ENCODE data around the gene SCN10A.

SCN10A gene

DNA sequence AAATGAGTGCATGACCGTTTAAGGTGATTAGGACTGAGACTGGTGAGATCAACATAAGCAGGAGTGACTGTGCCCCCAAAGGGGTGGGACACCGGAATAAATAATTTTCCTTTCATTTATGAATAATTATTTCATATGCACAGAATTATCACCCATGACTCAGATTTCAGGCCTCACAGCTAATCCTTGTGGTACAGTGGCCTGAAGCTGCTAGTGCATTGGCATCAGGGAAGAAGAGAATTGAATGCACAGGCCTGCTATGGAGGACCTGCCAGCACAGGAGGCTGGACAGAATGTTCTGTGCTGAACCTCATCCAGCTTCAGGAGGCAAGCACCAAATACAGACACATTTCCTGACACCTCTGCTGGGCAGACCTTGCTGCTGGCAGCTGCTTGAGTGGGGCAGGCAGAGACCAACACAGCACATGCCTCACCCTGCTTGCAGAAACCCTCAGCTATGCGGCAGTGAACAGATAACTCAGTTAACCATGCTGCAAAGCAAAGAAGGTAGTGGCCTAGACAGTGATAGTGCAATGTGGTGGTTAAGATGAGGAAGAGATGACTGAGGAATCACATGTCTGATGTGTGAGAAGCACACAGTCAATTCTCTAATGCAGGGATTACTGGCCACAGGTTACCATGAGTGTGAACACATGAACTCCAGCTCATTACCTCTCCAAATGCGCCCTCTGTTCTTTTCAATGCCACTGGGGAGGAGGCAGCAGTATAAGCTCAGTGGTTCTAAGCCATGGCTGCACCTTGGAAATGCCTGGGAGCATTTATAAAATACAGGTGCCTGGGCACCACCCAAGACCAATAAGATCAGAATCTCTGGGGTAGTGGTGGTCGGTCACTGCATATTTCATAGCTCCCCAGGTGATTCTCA is 98.4 kb downstream of the SCN10A start:
- no peak for DNase-seq

DNA sequence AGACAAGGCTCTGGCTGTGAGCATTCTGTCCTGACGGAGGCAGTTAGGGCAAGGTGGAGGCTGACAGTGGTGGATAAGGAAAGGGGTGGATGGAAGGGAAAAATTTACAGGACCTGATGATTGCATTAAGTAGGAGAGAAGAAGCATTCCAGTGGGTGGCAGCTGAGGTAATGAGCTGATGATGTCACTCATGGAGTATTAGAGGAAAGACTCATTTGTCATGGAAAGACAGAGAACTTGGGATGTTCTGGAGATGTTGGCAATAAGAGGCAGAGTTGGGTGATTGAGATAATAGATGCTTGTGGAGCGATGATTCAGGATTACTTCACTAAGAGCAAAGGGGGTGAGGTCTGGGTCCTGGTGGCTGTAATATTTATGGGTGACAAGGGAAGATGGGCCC is 102.9 kb downstream of the SCN10A start:
- DNase-seq, result no peak

DNA sequence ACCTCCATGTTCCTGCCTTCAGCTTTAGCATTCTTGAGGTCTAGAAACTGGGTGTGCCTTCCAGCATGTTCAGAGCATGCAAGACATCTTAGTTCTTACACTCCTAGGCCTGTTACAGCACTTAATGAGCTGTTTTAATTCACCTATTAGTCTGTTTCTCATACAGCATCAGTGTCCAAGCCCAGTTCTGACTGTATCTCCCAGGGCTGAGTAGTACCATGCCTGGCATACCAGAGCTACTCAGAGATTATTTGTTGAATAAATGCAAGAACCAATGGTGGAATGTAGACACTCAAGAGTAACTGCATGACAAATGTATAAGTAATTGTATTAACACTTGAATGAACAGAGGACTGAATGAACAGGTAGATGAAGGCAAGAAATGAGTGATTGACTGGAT is 104.7 kb downstream of the SCN10A start:
- no peak for DNase-seq

DNA sequence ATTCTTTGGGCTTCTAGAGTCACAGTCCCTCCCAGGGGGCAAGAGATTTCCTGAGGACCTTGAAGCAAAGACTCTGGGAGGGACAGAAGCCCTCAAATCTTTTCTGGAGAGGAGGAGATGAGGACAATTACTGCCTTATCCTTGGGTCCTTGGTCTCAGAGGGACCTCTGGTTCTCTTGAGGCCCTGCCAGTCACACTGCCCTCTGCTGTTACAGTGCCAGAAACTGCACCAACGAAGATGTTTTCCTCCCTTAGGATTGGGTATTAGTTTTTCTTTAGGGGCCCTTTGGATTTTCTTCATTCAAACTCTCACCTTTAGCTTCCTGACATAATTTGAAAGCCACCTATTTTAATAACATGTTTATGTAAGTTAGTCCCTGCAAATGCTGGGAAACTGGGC is 108.3 kb downstream of the SCN10A start:
- DNase-seq, result no peak

DNA sequence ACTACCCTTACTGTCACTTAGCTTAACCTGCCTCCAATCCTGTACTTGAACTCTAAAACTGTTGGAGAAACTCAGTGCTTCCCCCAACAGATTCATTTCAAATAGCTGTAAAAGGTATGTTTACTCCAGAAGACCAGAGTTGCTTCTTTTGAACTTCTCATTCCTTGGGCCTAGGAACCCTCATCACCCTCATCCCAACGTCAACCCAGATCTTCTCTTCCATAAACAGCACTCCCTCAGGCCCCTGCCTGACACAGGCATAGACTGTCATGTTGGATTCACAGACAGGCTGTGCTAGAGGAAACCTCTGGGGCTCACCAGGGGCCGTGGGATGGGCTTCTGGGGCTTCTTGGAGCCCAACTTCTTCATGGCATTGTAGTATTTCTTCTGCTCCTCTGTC is 109.1 kb downstream of the SCN10A start:
- no peak for DNase-seq

DNA sequence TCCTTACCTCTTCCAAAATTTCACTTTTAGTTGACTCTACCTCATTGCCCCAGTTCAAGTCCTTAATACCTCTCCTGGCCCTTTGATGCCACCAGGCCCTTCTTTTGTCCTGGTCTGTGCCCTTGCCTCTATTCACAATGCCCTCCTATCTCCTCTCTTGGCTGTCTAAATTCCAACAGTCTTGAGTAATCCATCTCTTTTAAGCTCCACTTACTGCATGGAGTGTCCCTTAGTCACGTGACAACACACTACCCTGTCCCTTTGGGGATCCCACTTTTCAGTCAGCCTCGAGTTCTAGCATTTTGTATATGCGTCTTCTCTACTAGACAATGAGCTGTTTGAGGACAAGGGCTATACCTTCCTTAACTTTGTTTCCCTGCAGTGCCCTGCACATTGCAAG is 113.8 kb downstream of the SCN10A start:
- DNase-seq, result no peak

DNA sequence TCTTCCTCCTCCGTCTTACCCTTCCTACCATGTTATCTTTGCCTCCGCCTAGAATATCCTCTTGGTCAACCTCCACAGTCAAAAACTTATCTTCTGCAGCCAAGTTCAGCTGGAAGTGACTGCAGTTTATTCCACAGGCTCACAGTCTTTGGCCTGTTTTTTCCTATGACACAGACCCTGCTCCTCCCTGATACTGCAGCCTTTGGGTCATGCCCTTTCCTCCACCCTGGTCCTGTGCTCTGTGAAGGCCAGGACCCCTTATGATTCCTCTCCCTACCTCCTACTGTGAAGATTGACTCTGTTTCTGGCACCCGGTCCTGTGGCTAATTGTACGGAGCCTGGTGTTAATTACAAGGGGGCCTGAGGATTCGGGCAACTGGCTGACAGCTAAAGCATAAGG is 117.3 kb downstream of the SCN10A start:
- no peak for DNase-seq

DNA sequence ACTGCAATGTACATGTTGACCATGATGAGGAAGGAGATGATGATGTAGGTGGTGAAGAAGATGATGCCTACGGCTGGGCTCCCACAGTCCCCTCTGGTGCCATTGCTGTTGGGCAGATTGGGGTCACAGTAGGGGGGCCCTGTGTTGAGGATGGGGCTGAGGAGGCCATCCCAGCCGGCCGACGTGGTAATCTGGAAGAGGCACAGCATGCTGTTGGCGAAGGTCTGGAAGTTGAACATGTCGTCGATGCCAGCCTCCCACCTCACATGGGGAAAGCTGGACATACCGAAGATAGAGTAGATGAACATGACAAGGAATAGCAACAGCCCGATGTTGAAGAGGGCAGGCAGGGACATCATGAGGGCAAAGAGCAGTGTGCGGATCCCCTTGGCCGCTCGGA is 118.0 kb downstream of the SCN10A start:
- no peak for DNase-seq

DNA sequence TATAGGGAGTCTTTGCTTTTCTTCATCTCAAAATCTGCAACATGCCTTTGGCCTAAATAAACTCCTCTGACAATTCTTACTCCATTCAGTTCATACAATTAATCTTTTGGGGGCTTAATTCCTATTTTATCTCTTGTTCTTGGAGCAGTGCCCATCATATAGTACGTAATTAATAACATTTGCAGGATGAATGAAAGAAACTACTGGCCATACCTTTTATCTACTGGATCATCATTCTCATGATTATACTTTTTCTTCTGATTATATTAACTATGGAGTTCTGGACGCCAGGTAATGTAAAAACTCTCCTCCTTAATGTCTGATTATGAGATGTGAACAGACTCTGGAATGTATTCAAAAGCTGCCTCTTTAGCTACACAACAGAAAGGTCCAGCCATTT is 120.0 kb downstream of the SCN10A start:
- no peak for DNase-seq

DNA sequence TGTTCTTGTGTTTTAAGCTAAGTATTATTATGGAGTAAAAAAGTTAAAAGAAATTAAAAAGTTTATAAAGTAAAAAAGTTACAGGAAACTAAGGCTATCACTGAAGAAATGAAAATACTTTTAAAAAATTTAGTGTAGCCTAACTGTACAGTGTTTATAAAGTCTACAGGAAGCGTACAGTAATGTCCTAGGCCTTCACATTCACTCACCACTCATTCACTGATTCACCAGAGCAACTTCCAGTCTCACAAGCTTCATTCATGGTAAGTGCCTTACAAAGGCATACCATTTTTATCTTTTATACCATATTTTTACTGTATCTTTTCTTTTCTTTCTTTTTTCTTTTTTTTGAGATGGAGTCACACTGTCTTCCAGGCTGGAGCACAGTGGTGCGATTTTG is 125.8 kb downstream of the SCN10A start:
- no peak for DNase-seq

DNA sequence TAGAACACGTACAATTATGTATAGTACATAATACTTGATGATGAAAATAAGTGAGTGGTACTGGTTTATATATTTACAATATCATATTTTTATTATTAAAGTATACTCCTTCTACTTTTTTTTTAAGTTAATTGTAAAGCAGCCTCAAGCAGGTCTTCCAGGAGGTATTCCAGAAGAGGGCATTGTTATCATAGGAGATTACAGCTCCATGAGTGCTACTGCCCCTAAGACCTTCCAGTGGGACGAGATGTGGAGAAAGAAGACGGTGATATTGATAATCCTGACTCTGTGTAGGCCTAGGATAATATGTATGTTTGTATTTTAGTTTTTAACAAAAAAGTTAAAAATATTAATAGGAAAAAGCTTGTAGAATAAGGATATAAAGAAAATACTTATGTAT is 126.2 kb downstream of the SCN10A start:
- no peak for DNase-seq

DNA sequence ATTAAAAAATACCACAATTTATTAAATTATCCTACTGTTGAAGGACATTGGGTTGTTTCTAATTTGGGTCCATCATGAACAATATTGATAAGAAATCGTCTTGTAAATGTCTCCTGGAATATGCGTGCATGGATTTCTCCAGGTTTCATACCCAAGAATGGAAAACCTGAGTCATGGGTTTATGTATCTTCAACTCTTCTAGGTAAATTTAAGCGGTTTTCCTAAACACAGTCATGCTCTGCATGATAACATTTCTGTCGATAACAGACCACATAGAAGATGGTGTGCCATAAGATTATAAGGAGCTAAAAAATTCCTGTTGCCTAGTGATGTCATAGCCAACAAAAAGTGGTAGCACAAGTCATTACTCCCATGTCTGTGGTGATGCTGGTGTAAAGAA is 126.7 kb downstream of the SCN10A start:
- no peak for DNase-seq

DNA sequence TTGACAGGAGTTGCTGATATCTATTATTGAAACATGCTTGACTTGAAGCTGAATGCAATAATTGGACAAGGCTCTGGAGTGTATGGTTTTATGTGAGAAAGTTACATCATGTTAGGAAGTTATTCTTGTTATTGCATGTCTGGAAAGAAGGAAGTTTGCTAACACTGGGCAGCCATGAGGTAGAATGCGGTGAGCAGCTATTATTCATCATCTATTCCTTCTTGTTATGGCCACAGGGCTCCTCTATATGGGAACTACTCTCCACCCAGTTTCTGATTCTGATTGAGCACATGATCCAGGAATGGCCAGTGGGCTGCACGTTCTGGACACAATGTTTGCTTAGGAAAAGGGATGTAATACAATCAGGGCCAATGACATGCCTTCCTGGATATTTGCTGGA is 128.7 kb downstream of the SCN10A start:
- no peak for DNase-seq

DNA sequence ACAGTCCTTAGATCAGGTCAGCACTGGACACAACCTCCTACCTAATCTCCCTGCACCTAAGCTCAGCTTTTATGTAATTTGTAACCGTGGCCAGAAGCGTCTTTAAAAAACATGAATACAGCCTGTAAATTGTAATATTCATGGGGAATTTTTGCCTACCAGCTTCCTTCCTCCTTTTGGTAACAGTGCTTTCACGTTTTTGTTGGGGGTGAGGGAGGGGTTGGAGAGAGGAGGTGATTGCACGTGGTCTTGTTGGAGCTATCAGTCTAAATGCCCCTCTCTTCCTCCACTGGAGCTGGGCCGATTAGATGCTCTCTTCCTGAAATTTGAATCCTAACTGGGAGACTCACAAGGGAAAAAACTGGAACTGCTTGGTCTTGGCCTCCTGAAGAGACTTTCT is 131.5 kb downstream of the SCN10A start:
- DNase-seq, result no peak

DNA sequence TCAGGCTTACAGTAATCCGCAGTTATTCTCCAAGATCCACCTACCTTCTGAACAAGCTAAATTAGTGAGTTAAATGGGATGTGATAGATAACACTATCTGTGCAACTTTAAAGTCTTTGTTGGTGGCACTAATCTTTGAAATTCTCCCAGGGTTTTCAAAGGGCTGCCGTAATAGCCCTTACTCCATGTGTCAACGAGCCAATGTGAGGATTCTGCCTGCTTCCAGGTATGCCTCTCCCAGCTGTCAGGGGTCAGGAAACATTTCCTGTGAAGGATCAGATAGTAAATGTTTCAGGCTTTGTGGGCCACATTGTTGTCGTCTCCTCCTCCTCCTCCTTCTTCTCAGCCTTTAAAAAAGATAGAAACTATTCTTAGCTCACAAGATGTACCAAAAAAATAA is 146.3 kb downstream of the SCN10A start:
- no peak for DNase-seq

DNA sequence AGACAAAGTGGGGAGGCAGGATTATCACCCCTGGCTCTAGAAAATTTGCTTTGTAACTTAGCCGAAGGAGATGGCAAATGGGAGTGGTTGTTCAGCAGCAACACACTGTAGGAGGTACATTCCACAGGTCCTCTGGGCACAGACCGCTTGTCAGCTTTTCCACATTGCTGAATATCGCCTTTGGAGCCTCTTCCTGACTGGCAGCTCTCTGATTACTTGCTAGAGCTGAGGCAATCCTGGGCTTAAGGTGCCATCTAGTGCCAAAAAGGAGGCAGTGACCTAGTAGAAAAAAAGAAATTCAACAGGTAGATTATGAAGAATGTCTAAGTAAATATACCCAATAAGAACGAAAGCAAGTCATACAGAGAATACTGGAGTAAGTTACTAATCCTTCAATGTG is 153.5 kb downstream of the SCN10A start:
- DNase-seq, result no peak

DNA sequence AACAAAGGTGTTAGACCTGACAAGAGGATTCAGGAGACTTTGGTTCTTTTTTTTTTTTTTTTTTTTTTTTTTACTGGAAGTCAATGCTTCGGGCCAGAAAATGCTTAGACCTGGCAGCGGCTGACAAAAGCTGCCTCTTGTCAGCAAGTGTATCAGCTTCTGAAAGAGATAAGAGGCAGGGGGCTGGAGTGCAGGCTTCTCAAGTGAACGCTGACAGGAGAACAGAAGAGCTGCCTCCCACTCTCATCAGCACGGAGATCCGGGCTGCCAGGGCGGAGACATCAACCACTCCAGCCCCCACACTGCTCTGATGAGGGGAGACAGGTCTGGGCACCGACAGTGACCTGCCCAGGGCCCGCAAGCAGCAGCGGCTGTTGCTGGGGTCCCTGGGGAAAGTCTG is 157.2 kb downstream of the SCN10A start:
- DNase-seq, result no peak

DNA sequence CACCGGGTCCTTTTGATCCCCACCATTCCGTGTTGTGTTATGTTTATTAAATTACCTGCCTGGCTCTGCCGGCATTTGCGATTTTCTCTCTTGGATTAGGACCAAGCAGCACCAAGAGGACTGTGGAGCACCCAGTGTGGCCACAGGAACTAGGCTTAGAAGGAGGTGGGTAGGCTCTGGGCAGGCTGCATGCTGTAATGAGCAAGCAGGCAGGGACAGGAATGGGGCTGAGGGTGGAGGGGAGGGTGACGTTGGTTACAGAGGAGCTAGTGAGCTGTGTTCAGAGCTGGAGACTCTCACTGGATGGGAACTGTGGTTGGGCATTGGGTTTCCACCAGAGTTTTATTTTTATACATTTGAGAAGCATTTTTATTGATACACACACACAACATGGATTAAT is 158.6 kb downstream of the SCN10A start:
- DNase-seq, result no peak

DNA sequence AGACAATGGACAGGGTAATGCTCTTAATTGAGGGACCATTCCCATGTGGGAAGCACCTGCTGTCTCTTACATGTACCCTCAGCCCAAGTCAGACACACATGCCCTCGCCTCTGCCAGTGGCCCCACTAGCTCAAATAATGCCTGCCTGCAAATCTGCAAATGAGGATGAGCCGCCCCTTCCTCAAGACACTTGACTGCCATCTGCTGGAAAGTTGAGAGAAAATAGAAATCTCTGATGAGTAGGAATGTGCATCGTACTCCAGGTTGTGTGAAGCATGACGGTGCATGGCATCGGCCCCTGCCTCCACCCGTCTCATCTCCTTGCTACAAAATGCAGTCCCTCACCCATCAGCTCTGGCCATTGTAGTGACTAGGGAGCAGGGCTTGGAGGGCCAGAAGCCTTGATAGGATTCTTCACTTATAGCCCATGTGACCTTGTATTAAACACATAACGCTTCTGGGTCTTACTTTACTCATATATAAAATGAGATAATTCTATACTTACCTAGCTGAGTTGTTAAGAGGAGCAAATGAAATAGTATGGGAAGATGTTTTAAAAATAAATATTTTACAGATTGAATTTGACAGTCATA is 160.2 kb downstream of the SCN10A start:
- no peak for DNase-seq

DNA sequence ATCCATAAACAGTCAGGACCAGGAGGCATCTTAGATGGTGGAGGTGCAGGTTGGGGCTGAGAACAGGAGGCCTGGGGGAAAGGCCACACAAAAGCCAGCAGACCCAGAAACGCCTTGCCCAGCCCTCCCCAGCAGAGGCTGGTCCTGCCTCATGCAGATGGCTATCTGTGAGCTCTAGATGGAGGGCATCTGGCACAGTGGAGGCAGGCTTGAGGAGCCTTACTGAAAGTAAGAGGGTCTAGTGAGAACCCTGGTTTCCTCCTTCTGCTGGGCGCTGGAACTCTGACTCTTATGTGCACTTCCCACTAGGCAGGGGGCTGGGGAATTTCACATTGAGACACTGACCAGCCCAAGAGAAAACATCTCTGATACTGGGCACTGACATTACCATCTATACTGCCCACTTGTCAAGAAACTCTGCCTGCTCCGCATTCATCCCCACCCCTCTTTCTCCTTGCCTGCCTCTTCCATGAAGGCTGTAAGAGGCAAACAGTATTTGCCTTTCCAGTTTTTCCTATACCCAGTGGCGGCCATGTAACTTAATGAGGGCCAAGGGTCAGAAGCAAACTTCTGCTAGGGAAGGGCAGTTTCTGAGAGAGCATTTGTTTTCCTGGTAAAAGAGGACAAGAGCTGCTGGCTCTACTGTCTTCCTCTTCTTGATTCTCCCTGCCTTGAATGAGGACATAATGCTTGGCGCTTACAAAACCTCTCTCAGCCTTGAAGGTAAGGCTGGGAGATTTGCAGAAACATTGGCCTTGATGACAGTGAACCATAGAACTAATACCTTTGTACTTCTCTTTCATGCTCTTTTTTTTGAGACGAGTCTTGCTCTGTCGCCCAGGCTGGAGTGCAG is 162.1 kb downstream of the SCN10A start:
- DNase-seq, result no peak

DNA sequence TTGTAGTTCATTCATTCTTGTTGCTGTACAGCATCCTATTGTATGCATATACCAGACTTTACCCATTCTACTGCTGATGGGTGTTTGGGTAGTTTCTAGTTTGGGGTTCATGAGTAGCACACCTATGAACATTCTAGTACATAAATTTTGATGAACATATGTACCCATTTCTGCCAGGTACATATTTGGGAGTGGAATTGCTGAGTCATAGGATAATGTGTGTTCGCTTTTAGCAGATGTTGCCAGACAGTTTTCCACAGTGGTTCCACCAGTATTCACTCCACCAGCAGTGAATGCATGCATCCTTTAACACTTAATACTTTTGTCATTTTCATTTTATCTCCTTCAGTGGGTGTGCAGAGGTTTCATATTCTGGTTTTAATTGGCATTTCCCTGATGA is 163.1 kb downstream of the SCN10A start:
- DNase-seq, result no peak

DNA sequence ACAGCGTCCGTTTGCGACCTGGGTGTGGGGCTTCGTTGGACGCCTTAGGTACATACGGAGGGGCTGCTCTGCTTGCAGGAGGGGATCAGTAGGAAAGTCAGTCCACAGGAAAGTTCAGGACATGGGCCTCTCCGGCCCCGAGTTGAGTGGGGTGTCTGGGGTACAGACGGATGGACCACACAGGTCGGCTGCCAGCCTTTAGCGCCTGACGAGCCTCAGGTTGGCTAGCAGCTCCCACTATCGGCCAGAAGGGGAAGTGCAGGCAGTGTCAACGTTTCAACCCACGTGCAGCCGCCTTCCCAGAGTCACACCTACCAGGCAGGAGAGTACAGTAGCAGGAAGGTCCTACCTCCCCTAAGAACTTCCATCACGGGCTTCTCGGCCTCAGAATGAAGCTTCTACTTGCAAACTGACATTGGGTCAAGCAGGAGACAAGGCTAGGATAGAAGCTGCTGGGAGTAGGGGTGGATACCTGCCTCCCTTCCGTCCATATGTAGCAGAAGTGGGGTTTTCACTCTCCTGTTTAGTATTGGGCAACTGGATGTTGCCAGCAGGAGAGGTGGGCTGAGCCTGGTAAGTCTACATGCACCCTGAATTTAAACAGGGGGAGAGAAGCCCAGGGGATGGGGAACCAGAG is 164.7 kb downstream of the SCN10A start:
- no peak for DNase-seq

DNA sequence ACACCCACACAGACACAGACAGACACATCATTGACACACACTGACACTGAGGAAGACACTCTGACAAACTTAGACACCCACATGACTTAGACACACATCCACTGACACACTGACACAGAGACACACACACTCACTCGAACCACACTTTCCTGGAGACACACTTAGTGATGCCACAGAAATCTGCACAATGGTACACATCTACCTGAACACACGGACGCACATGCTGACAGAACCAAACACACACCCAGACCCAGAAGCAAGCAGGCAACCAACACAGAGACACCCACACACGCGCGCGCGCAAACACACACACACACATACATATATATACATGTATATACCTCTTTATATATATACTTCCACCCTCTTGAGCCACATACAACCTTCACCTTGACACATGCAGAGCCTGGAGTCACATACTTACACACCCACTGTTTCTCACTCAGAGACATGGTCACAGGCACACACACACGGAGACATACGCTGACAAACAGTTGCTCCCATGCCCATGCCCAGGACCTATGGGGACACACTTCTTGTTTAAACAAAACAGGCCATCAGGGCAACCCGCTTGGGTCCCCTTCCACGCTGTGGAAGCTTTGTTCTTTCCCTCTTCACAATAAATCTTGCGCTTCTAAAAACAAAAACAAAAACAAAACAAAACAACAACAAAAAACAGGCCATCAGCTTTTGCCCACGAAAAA is 165.6 kb downstream of the SCN10A start:
- DNase-seq, result no peak
